ENCODE data around the gene FBXO42.
"Not testable (repeated sequence)": the region's sequence is repeated elsewhere in the genome, so short reads cannot be mapped to it uniquely, and the experiment has no call there.

Gene FBXO42

GRCh38 chr1:16371725-16372124 is 19.4 kb upstream of the FBXO42 start:
- FAIRE-seq: no peak

- FAIRE-seq: no peak
Observed at GRCh38 chr1:16369821-16370220, 17.5 kb upstream of the FBXO42 start.

GRCh38 chr1:16367968-16368890 is 15.9 kb upstream of the FBXO42 start:
- no peak for FAIRE-seq

- no peak for FAIRE-seq
Observed at GRCh38 chr1:16367258-16367967, 15.1 kb upstream of the FBXO42 start.

- peak; percentile 93 for FAIRE-seq
Observed at GRCh38 chr1:16366722-16367257, 14.5 kb upstream of the FBXO42 start, which contains the start of gene SZRD1. Gene SZRD1, plus strand, starts transcription at chr1:16367242. Its CDS starts 16 bp downstream, at chr1:16367258.

- not testable (repeated sequence) for FAIRE-seq
Observed at GRCh38 chr1:16365146-16365498, 12.8 kb upstream of the FBXO42 start.

- no peak for FAIRE-seq
Observed at GRCh38 chr1:16356867-16357266, 4.6 kb upstream of the FBXO42 start.

- no peak for FAIRE-seq
Observed at GRCh38 chr1:16354619-16355018, 2.3 kb upstream of the FBXO42 start.

- no peak for FAIRE-seq
Observed at GRCh38 chr1:16352842-16353535, 709 bp upstream of the FBXO42 start.

- FAIRE-seq: no peak
Observed at GRCh38 chr1:16351456-16351993, 755 bp downstream of the FBXO42 start.

GRCh38 chr1:16349847-16350406 is 2.4 kb downstream of the FBXO42 start:
- FAIRE-seq: no peak

- no peak for FAIRE-seq
Observed at GRCh38 chr1:16348414-16349182, 3.7 kb downstream of the FBXO42 start.

- not testable (repeated sequence) for FAIRE-seq
Observed at GRCh38 chr1:16343276-16343675, 9.0 kb downstream of the FBXO42 start.

GRCh38 chr1:16342331-16343062 is 9.8 kb downstream of the FBXO42 start:
- no peak for FAIRE-seq

- FAIRE-seq: no peak
Observed at GRCh38 chr1:16340673-16341072, 11.6 kb downstream of the FBXO42 start.

- no peak for FAIRE-seq
Observed at GRCh38 chr1:16338961-16339360, 13.3 kb downstream of the FBXO42 start.

- FAIRE-seq: no peak
Observed at GRCh38 chr1:16334655-16335340, 17.5 kb downstream of the FBXO42 start.

- no peak for FAIRE-seq
Observed at GRCh38 chr1:16326833-16327404, 25.4 kb downstream of the FBXO42 start.

GRCh38 chr1:16324456-16324890 is 27.8 kb downstream of the FBXO42 start:
- no peak for FAIRE-seq
